Measurements from ENCODE around the gene PTPRK.

Gene PTPRK

DNA sequence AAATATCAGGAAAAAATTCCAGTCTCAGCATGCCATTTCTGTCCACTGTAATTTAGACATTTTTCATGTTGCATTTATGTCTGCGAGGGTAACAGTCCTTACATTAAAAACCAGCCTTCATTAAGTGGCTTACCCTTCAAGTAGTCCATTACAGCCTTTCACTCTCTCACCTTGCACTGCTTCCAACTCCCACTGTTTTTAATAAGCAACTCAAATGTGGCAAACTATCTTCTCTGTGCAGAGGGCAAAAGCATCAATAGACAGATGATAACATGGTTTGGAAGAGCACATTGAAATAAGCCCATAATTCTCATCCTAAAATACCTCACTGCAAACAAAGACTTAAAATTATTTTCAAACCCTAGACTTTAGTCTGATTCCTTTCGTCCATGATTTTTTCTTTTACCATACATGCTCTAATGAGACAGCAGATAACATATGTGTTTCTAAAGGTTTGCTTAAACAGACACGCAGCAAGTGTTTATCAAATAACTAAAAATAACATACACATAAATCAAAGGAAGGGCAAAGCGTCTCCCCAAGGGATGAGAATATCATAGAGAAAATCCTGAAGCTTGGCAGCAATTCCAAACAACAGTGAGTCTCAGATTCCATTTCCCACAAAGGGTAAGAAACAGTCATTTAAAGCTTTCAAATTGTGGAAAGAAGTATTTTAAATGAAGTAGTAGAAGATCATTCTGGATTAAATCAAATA, 130.4 kb downstream of the PTPRK start:
- DNase-seq (ENCODE audit: low spot score): no peak

DNA sequence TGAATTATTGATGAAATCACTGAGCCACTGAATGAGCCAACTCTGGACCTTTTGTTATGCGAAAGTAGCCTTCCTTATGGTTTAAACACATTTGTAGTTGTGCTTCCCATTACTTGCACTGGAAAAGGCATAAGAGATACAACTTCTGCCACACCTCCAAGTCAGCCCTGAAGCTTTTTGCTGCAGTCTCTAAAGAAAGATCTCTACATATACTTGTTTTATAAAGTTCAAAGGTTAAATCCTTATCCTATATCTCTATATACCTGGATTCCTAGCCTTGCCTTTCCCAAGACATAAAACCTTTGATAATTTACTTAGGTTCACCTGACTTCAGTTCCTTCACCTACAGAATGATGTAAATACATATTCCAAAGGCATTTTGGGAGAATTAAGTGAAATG, 132.0 kb downstream of the PTPRK start:
- no peak for DNase-seq (ENCODE audit: low spot score)

DNA sequence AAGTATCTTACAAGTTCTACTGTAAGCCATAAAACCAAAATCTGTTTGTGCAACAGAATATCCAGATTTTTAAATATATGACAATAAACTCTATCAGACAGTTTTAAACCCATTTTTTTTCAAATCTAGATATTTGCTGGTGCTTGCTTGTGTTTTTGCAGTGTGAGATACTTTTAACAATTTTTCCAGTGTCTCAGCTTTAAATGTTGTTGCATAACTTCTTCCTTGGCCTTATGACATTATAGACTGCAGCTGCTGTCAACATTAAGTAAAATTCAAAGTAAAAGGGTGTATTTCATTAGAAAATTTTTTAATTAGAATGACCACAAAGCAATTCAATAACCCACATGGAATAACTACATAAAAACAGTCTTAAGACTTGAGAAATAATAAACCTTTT, 139.5 kb downstream of the PTPRK start:
- DNase-seq (ENCODE audit: low spot score): no peak

DNA sequence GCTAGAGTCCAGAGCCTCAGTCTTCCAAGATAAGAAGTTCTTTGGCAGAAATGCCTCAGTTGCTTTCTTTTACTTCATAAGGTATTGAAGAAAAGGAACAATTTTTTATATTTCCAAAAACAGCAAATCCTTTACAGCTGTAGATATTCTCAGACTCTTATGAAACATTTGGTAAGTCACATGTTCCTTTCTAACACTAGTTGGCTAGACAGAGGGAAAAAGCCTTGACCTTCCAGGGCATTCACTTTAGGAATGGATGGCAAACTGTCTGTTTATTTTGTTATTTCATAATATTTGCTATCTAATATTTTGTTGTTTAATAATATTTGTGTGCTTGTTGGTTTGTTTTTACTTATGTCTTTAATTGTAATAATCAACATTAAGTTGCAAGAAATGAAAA, 140.8 kb downstream of the PTPRK start:
- DNase-seq (ENCODE audit: low spot score): no peak

DNA sequence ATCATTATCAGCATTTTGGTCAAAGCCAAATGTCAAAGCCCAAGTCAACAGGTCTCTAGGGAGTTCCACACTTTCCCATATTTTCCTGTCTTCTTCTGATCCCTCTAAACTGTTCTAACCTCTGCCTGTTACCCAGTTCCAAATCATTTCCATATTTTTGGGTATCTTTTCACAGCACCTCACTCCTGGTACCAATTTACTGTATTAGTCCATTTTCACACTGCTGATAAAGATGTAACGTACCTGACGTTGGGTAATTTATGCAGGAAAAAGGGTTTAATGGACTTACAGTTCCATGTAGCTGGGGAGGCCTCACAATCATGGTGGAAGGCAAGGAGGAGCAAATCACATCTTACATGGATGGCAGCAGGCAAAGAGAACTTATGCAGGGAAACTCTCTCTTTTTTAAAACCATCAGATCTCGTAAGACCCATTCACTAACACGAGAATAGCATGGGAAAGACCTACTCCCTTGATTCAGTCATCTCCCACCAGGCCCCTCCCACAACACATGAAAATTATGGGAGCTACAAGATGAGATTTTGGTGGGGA, 143.4 kb downstream of the PTPRK start:
- DNase-seq (ENCODE audit: low spot score): no peak

DNA sequence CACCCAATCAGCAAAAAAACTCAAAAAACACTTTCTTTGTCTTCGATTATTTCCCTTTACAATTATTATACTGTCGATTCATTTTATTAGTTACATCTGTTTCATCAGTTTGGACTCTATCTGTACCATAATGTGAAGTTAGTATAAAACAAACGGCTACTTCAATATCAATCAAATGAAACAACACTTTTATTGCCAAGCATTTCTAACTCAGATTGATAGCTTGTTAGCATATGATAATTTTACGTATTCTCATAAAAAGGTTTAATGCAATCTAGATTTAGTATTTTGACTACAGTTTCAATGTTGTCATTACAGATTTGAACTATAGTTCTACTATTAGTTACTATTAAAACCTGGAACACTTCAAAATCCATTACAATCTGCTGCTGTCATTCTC, 149.3 kb downstream of the PTPRK start:
- no peak for DNase-seq (ENCODE audit: low spot score)

- no peak for DNase-seq (ENCODE audit: low spot score)
Observed at GRCh38 chr6:128370072-128370471, 150.3 kb downstream of the PTPRK start.

GRCh38 chr6:128368213-128368944, 152.0 kb downstream of the PTPRK start:
- DNase-seq (ENCODE audit: low spot score): no peak

GRCh38 chr6:128367437-128367836, 153.0 kb downstream of the PTPRK start:
- no peak for DNase-seq (ENCODE audit: low spot score)

DNA sequence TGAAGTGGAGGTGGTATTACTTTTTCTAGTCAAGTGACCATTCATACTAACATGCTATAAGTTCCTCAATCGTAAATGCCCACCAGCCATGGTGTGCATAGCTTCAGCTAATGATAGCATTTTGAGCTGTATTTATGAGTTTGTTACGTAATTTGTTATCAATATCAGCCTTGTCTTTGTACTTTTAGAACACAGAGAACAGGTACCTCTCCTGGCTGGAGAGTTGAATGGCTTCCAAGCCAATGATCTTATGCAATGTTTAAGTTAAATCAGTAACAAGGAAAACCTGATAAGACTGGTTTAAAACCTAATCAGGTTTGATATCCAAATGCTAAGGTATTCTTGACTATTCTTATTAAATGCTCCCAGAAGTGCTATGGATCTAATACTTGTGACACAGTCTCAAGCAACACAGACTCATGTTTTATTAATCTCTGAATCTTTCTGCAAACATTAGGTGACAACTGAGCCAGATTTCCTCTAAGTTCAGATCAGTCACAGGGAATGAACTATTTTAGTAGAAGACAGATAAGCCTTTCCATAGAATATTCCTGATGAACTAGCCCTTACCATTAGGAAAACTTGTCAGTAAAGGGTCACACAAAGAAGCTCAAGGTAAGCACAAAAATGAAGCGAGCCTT, 154.8 kb downstream of the PTPRK start:
- DNase-seq (ENCODE audit: low spot score): no peak

- no peak for DNase-seq (ENCODE audit: low spot score)
Observed at GRCh38 chr6:128364766-128365519, 155.5 kb downstream of the PTPRK start.

DNA sequence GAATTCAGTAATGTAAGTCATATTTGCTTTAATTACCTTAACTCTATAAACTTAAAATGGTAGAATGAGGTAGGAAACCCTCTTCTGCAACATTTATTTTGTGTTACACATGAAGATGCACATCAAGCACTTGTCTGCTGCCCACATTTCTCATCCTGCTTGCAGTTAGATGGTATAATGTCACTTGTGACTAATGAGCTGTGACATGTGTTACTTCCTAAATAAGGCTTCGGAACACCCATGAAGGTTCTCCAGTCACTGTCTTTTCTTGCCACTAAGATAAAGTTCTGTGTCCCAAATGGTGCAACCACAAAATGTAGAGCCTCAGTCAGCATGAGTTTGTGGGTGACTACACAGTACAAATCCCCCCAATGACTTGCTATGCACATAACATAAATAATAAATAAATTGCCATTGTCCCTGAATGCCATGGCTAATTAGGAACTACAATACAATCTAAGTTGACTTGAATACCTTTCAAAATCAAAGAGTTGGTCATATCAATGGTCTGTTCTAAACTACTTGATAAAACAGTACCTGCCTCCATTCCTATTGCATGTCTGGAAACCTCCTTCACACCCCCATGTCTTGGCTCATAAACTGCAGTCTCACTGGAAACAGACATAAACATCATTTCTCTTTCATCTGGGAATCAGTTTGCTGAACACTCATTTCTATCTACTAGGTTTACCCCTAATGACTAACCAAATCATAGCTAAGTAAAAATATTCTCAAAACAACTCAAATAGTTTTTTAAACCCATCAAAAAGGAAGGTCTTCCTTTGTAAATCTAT, 157.2 kb downstream of the PTPRK start:
- DNase-seq (ENCODE audit: low spot score): no peak

GRCh38 chr6:128361378-128361777, 159.0 kb downstream of the PTPRK start:
- DNase-seq (ENCODE audit: low spot score): no peak

- DNase-seq (ENCODE audit: low spot score): no peak
Observed at GRCh38 chr6:128358244-128358776, 162.1 kb downstream of the PTPRK start.

DNA sequence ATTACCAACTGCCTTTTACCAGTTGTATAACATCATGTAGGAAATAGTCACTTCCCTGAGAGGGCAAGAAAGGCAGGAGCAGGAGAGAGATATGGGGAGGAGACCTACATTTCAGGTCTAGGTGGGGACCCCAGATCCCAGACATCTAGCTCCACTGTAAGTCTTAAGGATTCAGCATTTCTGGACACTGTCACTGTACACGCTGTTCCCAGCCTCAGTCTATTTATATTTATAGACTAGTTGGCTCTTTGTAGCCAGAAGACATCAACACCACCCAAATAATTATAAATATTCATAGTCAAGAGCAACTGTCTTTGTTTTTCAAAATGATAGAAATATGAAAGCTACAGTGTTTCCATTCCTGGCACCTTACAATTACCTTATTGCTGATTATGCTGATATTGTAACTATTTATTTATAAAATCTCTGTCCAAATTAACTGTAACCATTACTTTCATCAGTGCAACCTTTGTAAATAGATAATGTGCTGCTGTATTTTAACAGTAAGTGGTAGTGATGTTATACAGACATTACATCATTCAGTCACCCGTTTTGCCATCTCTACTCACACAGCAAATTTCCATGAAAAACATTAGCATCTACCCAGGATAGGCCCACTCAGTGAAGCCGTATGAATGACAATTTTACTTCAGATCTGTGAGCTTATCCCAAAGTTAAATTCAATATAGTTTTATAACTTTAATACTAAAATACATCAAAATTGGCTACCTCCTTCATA, 162.8 kb downstream of the PTPRK start:
- DNase-seq (ENCODE audit: low spot score): no peak

DNA sequence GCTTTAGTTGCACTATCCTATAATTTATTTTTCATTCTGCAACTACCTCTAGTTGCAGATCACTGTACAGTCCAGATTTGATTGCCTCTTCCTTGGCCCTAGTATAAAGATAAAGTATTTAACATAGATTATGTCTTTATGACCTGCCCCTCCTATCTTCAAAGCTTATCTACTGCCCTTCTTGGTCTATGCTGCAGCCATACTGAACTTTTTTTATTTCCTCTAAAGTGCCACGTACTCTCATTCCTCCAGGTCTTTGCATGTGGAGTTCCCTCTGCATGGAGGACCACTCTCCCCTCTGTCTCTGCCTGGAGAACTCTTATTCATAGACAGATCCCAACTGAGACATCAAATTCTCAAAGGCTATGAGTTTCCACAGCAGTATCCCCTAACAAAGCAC, 168.0 kb downstream of the PTPRK start:
- DNase-seq (ENCODE audit: low spot score): no peak

DNA sequence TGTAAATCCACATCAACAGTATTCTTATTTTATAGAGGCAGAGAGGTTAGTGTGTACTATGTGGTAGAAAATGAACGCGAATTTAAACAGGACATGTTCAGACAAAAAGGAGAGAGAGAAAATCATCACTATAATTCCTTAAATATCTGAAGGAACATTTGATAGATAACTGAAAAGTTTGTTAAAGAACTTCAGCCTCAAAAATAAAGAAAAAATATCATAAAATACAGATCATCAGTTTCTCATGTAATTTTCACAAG, 169.2 kb downstream of the PTPRK start:
- no peak for DNase-seq (ENCODE audit: low spot score)

DNA sequence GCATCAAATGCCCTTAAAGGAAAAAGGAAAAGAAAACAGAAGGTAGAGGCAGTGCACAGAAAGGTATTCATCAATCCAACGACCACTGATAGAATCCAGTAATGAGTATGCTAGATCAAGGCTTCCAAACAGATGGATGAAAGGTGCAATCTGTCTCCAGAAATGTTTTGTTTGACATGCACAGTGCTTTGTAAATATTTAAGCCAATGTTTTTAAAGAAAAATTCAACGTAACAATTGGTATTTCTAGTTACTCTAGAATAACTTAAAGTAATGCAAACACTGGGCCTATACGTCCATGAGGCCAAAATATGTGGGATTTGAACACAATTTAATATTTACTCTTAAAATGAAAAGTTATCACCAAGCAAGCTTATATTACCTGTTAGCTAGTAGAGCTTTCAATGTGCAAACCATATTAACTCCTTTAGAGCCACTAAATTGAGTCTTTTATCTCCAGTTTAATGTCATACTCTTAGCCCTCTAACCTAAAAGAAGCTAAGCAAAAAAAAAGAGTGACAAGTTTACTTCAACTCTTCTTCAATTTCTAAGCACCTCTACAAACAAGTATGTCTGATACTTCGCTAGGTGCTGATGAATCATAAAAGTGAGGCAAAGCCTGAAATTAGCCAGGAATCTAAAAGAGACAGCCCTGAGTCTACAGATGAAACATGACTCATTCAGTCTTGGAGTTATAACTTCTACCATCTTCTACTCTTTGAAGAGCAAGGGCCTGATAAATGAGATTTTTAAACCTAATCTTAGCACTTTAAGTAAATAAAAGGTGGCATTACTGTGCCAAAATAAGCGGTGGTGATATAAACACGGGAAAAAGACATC, 169.8 kb downstream of the PTPRK start:
- DNase-seq (ENCODE audit: low spot score): no peak

DNA sequence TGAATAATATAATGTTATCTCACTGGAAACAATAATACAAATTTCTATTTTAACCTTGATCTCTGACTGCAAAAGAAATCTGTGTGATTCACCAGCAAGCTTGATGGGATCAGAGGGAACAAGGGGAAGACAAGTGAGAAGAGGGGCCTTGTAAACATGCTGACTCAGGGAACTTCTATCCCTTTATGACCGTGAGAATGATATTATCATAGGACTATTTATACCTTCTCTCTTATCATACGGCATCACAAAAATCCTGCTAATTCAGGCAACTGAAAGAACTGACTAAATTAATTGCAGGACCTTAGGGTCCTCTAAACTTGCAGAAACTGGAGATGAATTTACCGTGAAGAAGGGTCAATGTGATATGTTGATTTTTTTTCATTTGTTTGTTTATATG, 173.3 kb downstream of the PTPRK start:
- no peak for DNase-seq (ENCODE audit: low spot score)

DNA sequence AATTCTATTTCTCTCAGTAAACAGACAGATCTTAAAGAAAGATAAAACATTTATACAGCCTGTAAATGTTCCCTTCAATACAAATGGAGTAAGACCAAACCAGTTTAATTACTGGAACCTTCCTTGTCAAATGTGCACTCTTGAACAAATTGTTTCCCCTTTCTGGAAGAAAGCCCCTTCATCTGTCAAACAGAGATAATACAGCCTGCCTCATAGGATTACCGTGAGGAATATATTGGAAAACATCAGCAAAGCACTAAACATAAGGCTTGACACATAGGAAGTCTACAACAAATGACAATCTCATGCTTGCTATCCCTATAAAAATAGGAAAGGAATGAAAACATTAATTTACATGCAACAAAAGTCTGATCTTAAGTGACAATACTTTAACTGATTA, 173.8 kb downstream of the PTPRK start:
- DNase-seq (ENCODE audit: low spot score): no peak

Data from cerebellar cortex (tissue), 1 donor.